Progenitor cell of endocrine pancreas (in vitro differentiated cells): Measurements from ENCODE around the gene SYPL1. TPM values are rescaled to one million over a fixed set of nuclear protein-coding genes. Genes with fewer than 3 reads are reported as not detected.

Experiments
- DNase-seq: peaks from one replicate; pipeline ENCODE4 v3.0.0; 2021; ENCODE audit warnings: low spot score; ENCODE audit not compliant: unreplicated experiment
- H3K27ac Mint-ChIP-seq: 2 replicates; pipeline ENCODE4 v1.8.0; 2021; ENCODE audit warnings: mild to moderate bottlenecking, moderate library complexity, mixed read lengths
- H3K27me3 Mint-ChIP-seq: 2 replicates; pipeline ENCODE4 v1.8.0; 2021; ENCODE audit warnings: mixed read lengths
- H3K36me3 Mint-ChIP-seq: 2 replicates; pipeline ENCODE4 v1.8.0; 2022; ENCODE audit warnings: mixed read lengths; ENCODE audit not compliant: insufficient read depth
- H3K4me1 Mint-ChIP-seq: 2 replicates; pipeline ENCODE4 v1.8.0; 2021; ENCODE audit warnings: low read depth, mixed read lengths
- H3K4me3 Mint-ChIP-seq: 2 replicates; pipeline ENCODE4 v1.8.0; 2021; ENCODE audit warnings: low read depth, mild to moderate bottlenecking, moderate library complexity, mixed read lengths
- H3K9me3 Mint-ChIP-seq: 2 replicates; pipeline ENCODE4 v1.8.0; 2021; ENCODE audit warnings: low read depth, mixed read lengths
- total RNA-seq: library from RNA; stranded (reverse); gene quantifications from 2 replicates; pipeline ENCODE4 v1.2.1, GENCODE V29; 2021
- TF ChIP-seq, protein P1 (sequence below): fragments of 200-600 bp; sonication (generic); IDR thresholded peaks from one replicate; pipeline ENCODE4 v1.5.0; 2021; ENCODE audit warnings: antibody characterized with exemption, mild to moderate bottlenecking; ENCODE audit not compliant: unreplicated experiment

Gene SYPL1
- total RNA-seq, 1 donor from 2014 or later, result 60.3 TPM

DNA sequence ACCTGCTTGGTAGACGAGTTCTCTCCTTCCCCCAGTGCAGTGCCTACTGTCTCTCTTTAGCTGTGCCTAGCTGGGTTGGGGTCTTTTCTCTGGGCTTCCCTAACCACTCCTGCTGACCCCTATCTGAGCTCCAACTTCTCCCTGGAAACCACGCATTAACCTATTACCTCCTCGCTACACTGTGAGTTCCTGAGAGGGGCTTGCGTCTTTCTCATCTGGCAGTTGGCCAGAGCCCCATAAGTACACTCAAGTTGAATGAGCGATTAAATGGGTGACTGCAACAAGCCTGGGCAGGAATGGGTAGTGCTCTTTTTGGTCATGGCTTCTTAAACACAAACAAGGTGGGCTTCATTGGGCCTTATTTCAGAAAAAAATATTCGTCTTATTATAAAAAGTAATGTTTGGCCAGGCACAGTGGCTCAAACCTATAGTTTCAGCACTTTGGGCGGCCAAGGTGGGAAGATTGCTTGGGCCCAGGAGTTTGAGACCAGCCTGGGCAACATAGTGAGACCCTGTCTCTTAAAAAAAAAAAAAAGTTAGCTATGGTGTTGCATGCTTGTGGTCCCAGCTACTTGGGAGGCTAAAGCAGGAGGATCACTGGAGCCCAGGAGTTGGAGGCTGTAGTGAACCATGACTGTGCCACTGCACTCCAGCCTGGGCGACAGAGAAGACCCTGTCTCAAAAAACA is 41.4 kb downstream of the SYPL1 start:
- H3K4me3 Mint-ChIP-seq, result no peak overlapping the region
- no peak for DNase-seq

DNA sequence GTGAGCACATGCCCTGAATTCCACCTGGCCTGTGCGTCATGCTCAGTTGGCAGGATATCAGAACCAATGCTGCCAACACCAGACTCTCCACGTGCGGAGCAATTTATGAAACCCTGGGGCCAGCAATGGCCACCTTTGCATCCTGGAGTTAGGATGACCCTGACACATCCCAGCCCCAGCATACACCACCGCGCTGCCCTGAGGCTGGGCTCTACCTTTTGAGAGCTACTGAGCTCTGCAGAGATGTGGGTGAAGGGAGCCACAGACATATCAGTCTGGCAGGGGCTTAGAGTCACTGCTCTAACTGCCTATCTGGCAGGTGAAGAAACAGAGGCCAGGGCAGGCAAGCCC is 41.9 kb downstream of the SYPL1 start:
- H3K4me1 Mint-ChIP-seq, result peaks cover 20% of the 10 kb centered on the region
- TF ChIP-seq, protein P1, sequence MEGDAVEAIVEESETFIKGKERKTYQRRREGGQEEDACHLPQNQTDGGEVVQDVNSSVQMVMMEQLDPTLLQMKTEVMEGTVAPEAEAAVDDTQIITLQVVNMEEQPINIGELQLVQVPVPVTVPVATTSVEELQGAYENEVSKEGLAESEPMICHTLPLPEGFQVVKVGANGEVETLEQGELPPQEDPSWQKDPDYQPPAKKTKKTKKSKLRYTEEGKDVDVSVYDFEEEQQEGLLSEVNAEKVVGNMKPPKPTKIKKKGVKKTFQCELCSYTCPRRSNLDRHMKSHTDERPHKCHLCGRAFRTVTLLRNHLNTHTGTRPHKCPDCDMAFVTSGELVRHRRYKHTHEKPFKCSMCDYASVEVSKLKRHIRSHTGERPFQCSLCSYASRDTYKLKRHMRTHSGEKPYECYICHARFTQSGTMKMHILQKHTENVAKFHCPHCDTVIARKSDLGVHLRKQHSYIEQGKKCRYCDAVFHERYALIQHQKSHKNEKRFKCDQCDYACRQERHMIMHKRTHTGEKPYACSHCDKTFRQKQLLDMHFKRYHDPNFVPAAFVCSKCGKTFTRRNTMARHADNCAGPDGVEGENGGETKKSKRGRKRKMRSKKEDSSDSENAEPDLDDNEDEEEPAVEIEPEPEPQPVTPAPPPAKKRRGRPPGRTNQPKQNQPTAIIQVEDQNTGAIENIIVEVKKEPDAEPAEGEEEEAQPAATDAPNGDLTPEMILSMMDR, result no peak
- no peak overlapping the region for H3K4me3 Mint-ChIP-seq
- H3K9me3 Mint-ChIP-seq, result no peaks in the 10 kb centered on the region
- H3K36me3 Mint-ChIP-seq, result no peaks in the 10 kb centered on the region
- DNase-seq, result no peak
- H3K27me3 Mint-ChIP-seq, result peaks cover 17% of the 10 kb centered on the region
- H3K27ac Mint-ChIP-seq, result no peak overlapping the region

More for the DNA sequence above, 41.4 kb downstream of the SYPL1 start:
- no peaks in the 10 kb centered on the region for H3K9me3 Mint-ChIP-seq
- no peak overlapping the region for H3K27ac Mint-ChIP-seq
- no peaks in the 10 kb centered on the region for H3K36me3 Mint-ChIP-seq
- TF ChIP-seq, protein P1, result no peak
- peaks cover 17% of the 10 kb centered on the region for H3K27me3 Mint-ChIP-seq
- peaks cover 16% of the 10 kb centered on the region for H3K4me1 Mint-ChIP-seq

DNA sequence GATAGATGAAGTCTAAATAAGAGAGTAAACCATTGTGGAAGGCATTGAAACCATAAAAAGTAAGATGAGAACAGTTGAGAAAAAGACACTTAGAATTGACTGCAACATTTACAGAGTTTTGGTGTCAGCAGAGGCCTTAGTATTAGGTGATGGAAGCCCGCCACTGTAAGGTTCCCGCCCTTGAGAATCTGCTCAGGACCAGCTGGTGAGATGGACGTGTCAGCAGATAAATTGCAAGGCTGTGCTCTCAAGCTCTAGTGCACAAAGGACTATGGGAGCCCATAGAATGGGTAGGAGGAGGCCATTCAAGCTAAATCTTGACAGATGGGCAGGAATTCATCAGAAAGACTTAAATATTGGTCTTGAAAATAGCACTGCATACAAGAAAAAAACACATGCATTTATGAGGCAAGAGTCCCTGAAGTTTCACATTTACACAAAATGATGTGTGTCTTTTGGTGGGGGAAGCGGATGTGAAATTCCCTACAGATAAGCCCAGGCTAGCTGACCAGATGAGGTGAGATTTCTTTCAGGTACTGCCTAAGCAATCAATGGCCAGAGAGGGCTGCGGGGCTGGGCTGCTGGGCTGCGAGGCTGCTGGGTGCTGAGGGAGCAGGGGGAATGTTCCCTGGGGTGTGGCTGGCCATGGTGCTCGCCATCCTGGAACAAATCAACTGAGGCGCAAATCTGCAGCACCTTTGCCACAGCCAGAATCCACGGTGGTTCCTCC is 42.5 kb downstream of the SYPL1 start:
- no peak for DNase-seq
- Mint-ChIP-seq H3K27ac (no peak overlapping the region), H3K27me3 (peaks cover 16% of the 10 kb centered on the region), H3K4me3 (no peak overlapping the region), H3K9me3 (no peaks in the 10 kb centered on the region), H3K4me1 (peaks cover 21% of the 10 kb centered on the region), H3K36me3 (no peaks in the 10 kb centered on the region)
- TF ChIP-seq, protein P1, result no peak

DNA sequence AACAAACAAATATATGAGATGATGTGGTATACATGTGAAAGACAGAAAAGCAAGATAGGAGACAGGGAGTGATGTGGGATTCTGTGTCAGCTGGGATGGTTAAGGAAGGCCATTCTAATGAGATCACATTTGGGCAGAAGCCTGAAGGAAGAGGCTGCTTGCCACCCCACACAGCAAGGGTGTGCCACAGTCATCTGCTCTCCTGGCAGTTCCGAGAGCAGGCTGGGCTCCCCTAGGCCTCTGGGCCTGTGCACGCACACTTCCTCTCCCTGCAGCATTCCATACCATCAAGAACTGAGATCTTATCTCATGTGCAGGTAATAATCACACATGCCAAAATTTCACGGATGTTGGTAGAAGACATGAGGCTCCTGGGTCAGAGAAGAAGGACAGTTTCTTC is 43.1 kb downstream of the SYPL1 start:
- Mint-ChIP-seq H3K36me3 (no peaks in the 10 kb centered on the region), H3K27me3 (peaks cover 12% of the 10 kb centered on the region), H3K4me3 (no peak overlapping the region), H3K27ac (no peak overlapping the region), H3K4me1 (peaks cover 23% of the 10 kb centered on the region), H3K9me3 (no peaks in the 10 kb centered on the region)
- TF ChIP-seq, protein P1, result no peak
- no peak for DNase-seq

DNA sequence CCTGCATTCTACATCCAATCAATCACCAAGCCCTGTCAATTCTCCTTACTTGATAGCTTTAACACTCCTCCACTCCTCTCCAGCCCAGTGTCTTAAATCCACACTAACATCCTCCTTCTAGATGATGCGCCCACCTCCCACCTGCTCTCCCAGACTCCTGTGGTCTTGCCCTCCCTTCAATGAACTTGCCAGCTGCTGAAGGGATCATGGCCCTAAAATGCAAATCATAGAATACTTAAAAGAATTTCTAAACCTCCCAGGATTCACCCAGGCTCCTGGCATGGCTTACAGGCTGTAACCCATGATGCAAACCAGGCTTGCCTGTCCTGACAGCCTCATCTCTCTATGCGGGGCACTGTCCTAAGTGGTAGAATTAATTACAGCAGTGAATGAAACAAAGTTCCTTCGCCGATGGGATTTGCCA is 43.6 kb downstream of the SYPL1 start:
- Mint-ChIP-seq H3K27ac (no peak overlapping the region), H3K4me1 (peaks cover 23% of the 10 kb centered on the region), H3K4me3 (no peak overlapping the region), H3K9me3 (no peaks in the 10 kb centered on the region), H3K27me3 (peaks cover 8% of the 10 kb centered on the region), H3K36me3 (no peaks in the 10 kb centered on the region)
- TF ChIP-seq, protein P1, result no peak
- no peak for DNase-seq
